ENCODE results near the gene DPCD. TPM values are rescaled to one million over a fixed set of nuclear protein-coding genes. Genes with fewer than 3 reads are reported as not detected.

The DPCD gene
- 43.1 and 52.2 TPM in 2 replicates for total RNA-seq

DNA sequence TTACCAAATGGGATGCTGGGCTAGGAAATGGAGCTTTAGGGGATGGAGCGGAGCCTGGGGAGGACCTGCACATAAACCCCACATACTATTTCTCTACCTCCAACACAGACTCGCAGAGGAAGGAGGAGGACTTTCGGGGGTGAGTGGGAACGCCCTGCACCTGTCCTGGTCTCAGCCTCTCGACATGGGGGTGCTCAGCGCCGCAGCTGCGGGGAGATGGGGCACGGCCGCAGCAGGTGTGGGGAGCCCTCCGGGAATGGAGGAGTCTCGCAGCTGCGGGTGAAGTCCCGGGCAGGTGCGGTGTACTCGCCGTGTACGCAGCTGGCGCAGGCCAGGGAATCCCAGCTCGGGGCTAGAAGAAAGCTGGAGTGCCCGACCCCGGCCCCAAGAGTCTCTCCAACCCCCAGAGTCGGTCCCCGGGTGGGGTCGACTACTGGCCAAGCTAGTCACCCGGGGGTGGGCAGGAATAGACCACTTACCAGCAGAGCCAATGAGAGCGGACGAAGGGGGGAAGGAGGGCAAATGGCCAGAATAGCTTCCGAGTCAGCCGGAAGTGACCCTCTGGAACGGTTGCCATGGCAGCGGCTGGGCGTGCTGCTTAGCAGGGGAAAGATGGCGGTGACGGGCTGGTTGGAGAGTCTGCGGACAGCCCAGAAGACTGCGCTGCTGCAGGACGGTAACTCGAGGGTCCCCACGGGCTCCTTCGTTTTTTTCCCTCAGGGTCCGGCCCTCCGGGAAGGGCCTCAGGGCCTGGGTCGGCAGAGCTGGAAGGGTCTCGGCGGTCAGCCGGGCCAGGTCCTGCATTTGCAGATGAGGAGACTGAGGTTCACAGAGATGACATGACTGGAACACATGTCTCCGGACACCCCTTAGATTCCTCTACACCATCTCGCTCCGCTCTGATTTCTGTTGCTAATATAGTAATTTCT lies at the start of gene DPCD, which contains the start of gene POLL:
TSS of gene DPCD (plus strand) at position 597 of the 929 bp plus-strand sequence. CDS start at position 613, 16 bp downstream.
TSS of gene POLL (minus strand) at position 533 of the 929 bp plus-strand sequence. CDS start 897 bp downstream, outside the sequence.

Other genes starting within 250 kb of the DPCD start
- gene BTRC, start 234.2 kb upstream of the DPCD start, total RNA-seq = 8.3 and 8.9 TPM in 2 replicates
- 14.3 and 14.6 TPM in 2 replicates for gene POLL, start 64 bp upstream of the DPCD start, total RNA-seq
- gene FBXW4, start 106.8 kb downstream of the DPCD start, total RNA-seq = 9.6 and 12.0 TPM in 2 replicates
- gene FGF8, start 187.8 kb downstream of the DPCD start, total RNA-seq = not detected in 2 replicates
- gene NPM3, start 195.1 kb downstream of the DPCD start, total RNA-seq = 133 and 157 TPM in 2 replicates
- 43.6 and 44.2 TPM in 2 replicates for gene OGA, start 230.1 kb downstream of the DPCD start, total RNA-seq